ENCODE measurements around the gene MBP.

Gene MBP

GRCh38 chr18:77143196-77143595 lies 10.6 kb upstream of the MBP start:
- H3K4me3 ChIP-seq (ENCODE audit: insufficient read depth, low read depth, low read length): no peak overlapping the region
- WGBS, 2 experiments: 90 to 94% methylated on average over 2 of the region's 2 CpGs

GRCh38 chr18:77141401-77142118 lies 9.0 kb upstream of the MBP start:
- H3K27ac ChIP-seq (ENCODE audit: insufficient read depth, low read depth, low read length, poor library complexity, severe bottlenecking): no peak overlapping the region
- WGBS, 2 experiments: 85 to 86% methylated on average over 8 of the region's 8 CpGs
- H3K9me3 ChIP-seq (ENCODE audit: control insufficient read depth, low read length): no peaks in the 10 kb centered on the region
- no peaks in the 10 kb centered on the region for H3K27me3 ChIP-seq (ENCODE audit: control insufficient read depth, insufficient read depth, low read length, poor library complexity, severe bottlenecking)
- H3K4me1 ChIP-seq (ENCODE audit: control insufficient read depth, insufficient read depth, low read length): no peaks in the 10 kb centered on the region
- H3K36me3 ChIP-seq (ENCODE audit: control insufficient read depth, insufficient read depth, low read length): no peaks in the 10 kb centered on the region
- H3K4me3 ChIP-seq (ENCODE audit: insufficient read depth, low read depth, low read length): no peak overlapping the region

More at GRCh38 chr18:77143196-77143595, 10.6 kb upstream of the MBP start:
- no peaks in the 10 kb centered on the region for H3K27me3 ChIP-seq (ENCODE audit: control insufficient read depth, insufficient read depth, low read length, poor library complexity, severe bottlenecking)
- no peaks in the 10 kb centered on the region for H3K4me1 ChIP-seq (ENCODE audit: control insufficient read depth, insufficient read depth, low read length)
- H3K27ac ChIP-seq (ENCODE audit: insufficient read depth, low read depth, low read length, poor library complexity, severe bottlenecking): no peak overlapping the region
- H3K9me3 ChIP-seq (ENCODE audit: control insufficient read depth, low read length): no peaks in the 10 kb centered on the region
- H3K36me3 ChIP-seq (ENCODE audit: control insufficient read depth, insufficient read depth, low read length): no peaks in the 10 kb centered on the region

- Histone ChIP-seq H3K27ac (ENCODE audit: insufficient read depth, low read depth, low read length, poor library complexity, severe bottlenecking) (no peak overlapping the region), H3K9me3 (ENCODE audit: control insufficient read depth, low read length) (no peaks in the 10 kb centered on the region), H3K36me3 (ENCODE audit: control insufficient read depth, insufficient read depth, low read length) (no peaks in the 10 kb centered on the region), H3K27me3 (ENCODE audit: control insufficient read depth, insufficient read depth, low read length, poor library complexity, severe bottlenecking) (no peaks in the 10 kb centered on the region), H3K4me1 (ENCODE audit: control insufficient read depth, insufficient read depth, low read length) (no peaks in the 10 kb centered on the region), H3K4me3 (ENCODE audit: insufficient read depth, low read depth, low read length) (no peak overlapping the region)
- WGBS, 2 experiments: 80 to 82% methylated on average over 7 of the region's 7 CpGs
Observed at GRCh38 chr18:77140439-77141109, 8.0 kb upstream of the MBP start.

GRCh38 chr18:77140030-77140429 lies 7.4 kb upstream of the MBP start:
- 90 to 92% methylated on average over 5 of the region's 5 CpGs for WGBS, 2 experiments
- H3K27me3 ChIP-seq (ENCODE audit: control insufficient read depth, insufficient read depth, low read length, poor library complexity, severe bottlenecking): no peaks in the 10 kb centered on the region

DNA sequence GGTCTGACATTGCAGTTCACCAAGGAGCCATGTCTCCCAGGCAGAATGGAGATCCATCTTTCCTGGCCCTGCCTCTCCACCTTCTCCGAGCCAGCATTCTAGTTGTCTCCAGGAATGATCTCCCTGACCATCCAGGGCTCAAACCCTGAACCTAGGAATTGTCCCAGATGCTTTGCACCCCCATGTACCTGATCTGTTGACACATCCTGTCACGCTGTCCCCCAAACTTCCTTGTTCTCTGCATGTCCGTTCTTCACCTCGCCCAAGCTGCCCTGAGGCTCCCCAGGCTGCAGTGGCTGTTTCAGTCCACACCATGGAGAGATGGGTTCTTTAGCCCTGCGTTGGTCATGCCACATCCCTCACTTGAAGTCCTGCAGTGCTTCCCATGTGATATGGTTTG lies 7.0 kb upstream of the MBP start:
- WGBS, 2 experiments: 93 to 94% methylated on average over 5 of the region's 5 CpGs
- Histone ChIP-seq H3K4me1 (ENCODE audit: control insufficient read depth, insufficient read depth, low read length) (no peaks in the 10 kb centered on the region), H3K36me3 (ENCODE audit: control insufficient read depth, insufficient read depth, low read length) (no peaks in the 10 kb centered on the region), H3K27me3 (ENCODE audit: control insufficient read depth, insufficient read depth, low read length, poor library complexity, severe bottlenecking) (peaks cover 4% of the 10 kb centered on the region), H3K4me3 (ENCODE audit: insufficient read depth, low read depth, low read length) (no peak overlapping the region), H3K9me3 (ENCODE audit: control insufficient read depth, low read length) (no peaks in the 10 kb centered on the region), H3K27ac (ENCODE audit: insufficient read depth, low read depth, low read length, poor library complexity, severe bottlenecking) (no peak overlapping the region)

More at GRCh38 chr18:77140030-77140429, 7.4 kb upstream of the MBP start:
- Histone ChIP-seq H3K36me3 (ENCODE audit: control insufficient read depth, insufficient read depth, low read length) (no peaks in the 10 kb centered on the region), H3K4me3 (ENCODE audit: insufficient read depth, low read depth, low read length) (no peak overlapping the region), H3K27ac (ENCODE audit: insufficient read depth, low read depth, low read length, poor library complexity, severe bottlenecking) (no peak overlapping the region), H3K4me1 (ENCODE audit: control insufficient read depth, insufficient read depth, low read length) (no peaks in the 10 kb centered on the region), H3K9me3 (ENCODE audit: control insufficient read depth, low read length) (no peaks in the 10 kb centered on the region)

DNA sequence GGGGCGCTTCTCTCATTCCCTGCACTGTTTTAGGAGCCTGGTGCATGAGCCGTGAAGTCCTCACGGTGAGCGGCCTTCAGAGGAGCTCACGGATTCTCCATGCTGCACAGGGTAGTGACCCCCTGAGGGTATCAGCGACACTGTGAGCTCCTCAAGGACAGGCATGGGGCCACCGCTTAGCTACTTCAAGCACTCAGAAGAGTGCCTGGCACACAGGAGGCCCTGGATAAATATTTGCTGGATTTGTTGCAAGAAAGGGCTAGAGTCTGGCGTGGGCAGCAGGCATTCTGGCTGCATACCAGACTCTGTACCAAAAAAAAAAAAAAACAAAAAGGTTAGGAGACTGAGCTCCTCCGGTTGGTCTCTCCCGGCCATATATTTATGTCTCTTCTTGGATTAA lies 5.7 kb upstream of the MBP start:
- Histone ChIP-seq H3K36me3 (ENCODE audit: control insufficient read depth, insufficient read depth, low read length) (no peaks in the 10 kb centered on the region), H3K27ac (ENCODE audit: insufficient read depth, low read depth, low read length, poor library complexity, severe bottlenecking) (no peak overlapping the region), H3K4me1 (ENCODE audit: control insufficient read depth, insufficient read depth, low read length) (peaks cover under 1% of the 10 kb centered on the region), H3K4me3 (ENCODE audit: insufficient read depth, low read depth, low read length) (no peak overlapping the region), H3K27me3 (ENCODE audit: control insufficient read depth, insufficient read depth, low read length, poor library complexity, severe bottlenecking) (peaks cover 17% of the 10 kb centered on the region), H3K9me3 (ENCODE audit: control insufficient read depth, low read length) (no peaks in the 10 kb centered on the region)
- 90 to 91% methylated on average over 10 of the region's 10 CpGs for WGBS, 2 experiments

- no peaks in the 10 kb centered on the region for H3K9me3 ChIP-seq (ENCODE audit: control insufficient read depth, low read length)
- peaks cover 21% of the 10 kb centered on the region for H3K27me3 ChIP-seq (ENCODE audit: control insufficient read depth, insufficient read depth, low read length, poor library complexity, severe bottlenecking)
- no peak overlapping the region for H3K27ac ChIP-seq (ENCODE audit: insufficient read depth, low read depth, low read length, poor library complexity, severe bottlenecking)
- no peaks in the 10 kb centered on the region for H3K36me3 ChIP-seq (ENCODE audit: control insufficient read depth, insufficient read depth, low read length)
- H3K4me1 ChIP-seq (ENCODE audit: control insufficient read depth, insufficient read depth, low read length): peaks cover 5% of the 10 kb centered on the region
- H3K4me3 ChIP-seq (ENCODE audit: insufficient read depth, low read depth, low read length): no peak overlapping the region
- 92 to 95% methylated on average over 9 of the region's 9 CpGs for WGBS, 2 experiments
Observed at GRCh38 chr18:77137851-77138250, 5.3 kb upstream of the MBP start.

GRCh38 chr18:77136871-77137665 lies 4.5 kb upstream of the MBP start:
- Histone ChIP-seq H3K36me3 (ENCODE audit: control insufficient read depth, insufficient read depth, low read length) (no peaks in the 10 kb centered on the region), H3K9me3 (ENCODE audit: control insufficient read depth, low read length) (no peaks in the 10 kb centered on the region), H3K4me3 (ENCODE audit: insufficient read depth, low read depth, low read length) (no peak overlapping the region), H3K27me3 (ENCODE audit: control insufficient read depth, insufficient read depth, low read length, poor library complexity, severe bottlenecking) (peaks cover 29% of the 10 kb centered on the region), H3K4me1 (ENCODE audit: control insufficient read depth, insufficient read depth, low read length) (peaks cover 6% of the 10 kb centered on the region), H3K27ac (ENCODE audit: insufficient read depth, low read depth, low read length, poor library complexity, severe bottlenecking) (no peak overlapping the region)
- WGBS, 2 experiments: 84 to 85% methylated on average over 15 of the region's 15 CpGs

- WGBS, 2 experiments: 85% methylated on average over 8 of the region's 8 CpGs
Observed at GRCh38 chr18:77136076-77136718, 3.6 kb upstream of the MBP start.

More at GRCh38 chr18:77136076-77136718, 3.6 kb upstream of the MBP start:
- H3K4me1 ChIP-seq (ENCODE audit: control insufficient read depth, insufficient read depth, low read length): peaks cover 14% of the 10 kb centered on the region
- H3K9me3 ChIP-seq (ENCODE audit: control insufficient read depth, low read length): no peaks in the 10 kb centered on the region
- H3K36me3 ChIP-seq (ENCODE audit: control insufficient read depth, insufficient read depth, low read length): no peaks in the 10 kb centered on the region
- H3K27ac ChIP-seq (ENCODE audit: insufficient read depth, low read depth, low read length, poor library complexity, severe bottlenecking): no peak overlapping the region
- H3K4me3 ChIP-seq (ENCODE audit: insufficient read depth, low read depth, low read length): no peak overlapping the region
- peaks cover 38% of the 10 kb centered on the region for H3K27me3 ChIP-seq (ENCODE audit: control insufficient read depth, insufficient read depth, low read length, poor library complexity, severe bottlenecking)
